Activated naive CD8-positive, alpha-beta T cell treated with anti-CD3 and anti-CD28 coated beads, Interleukin-2, amount 50 U/mL, for 24 hours (primary cell): ENCODE results near the gene SH3RF3.
A peak's percentile ranks its signal among the peaks of the same experiment; 100 is the strongest.

ENCODE experiments used
- ATAC-seq: fragments of 150-1000 bp; cut with Tn5 transposase; one replicate; pipeline ENCODE4 v1.10.0; 2021
- DNase-seq: peaks from one replicate; pipeline ENCODE4 v3.0.0; 2021
- H3K27ac Mint-ChIP-seq: one replicate; pipeline ENCODE4 v1.8.0; 2021; ENCODE audit warnings: mild to moderate bottlenecking, mixed read lengths
- H3K27me3 Mint-ChIP-seq: one replicate; pipeline ENCODE4 v1.8.0; 2021; ENCODE audit warnings: mixed read lengths
- H3K36me3 Mint-ChIP-seq: one replicate; pipeline ENCODE4 v1.8.0; 2021; ENCODE audit warnings: low read depth, mixed read lengths
- H3K4me1 Mint-ChIP-seq: one replicate; pipeline ENCODE4 v1.8.0; 2021; ENCODE audit warnings: mixed read lengths
- H3K4me3 Mint-ChIP-seq: one replicate; pipeline ENCODE4 v1.8.0; 2021; ENCODE audit warnings: mild to moderate bottlenecking, moderate library complexity, mixed read lengths
- H3K9me3 Mint-ChIP-seq: one replicate; pipeline ENCODE4 v1.8.0; 2021; ENCODE audit warnings: mixed read lengths

The SH3RF3 gene

GRCh38 chr2:109128616-109129355 lies at the start of gene SH3RF3:
Gene SH3RF3 (plus strand): TSS chr2:109129205.
- Mint-ChIP-seq H3K27me3 (peaks cover 13% of the 10 kb centered on the region), H3K27ac (peak within 1 kb of the TSS; percentile 92), H3K4me1 (peaks cover 37% of the 10 kb centered on the region), H3K9me3 (no peaks in the 10 kb centered on the region), H3K4me3 (peak within 1 kb of the TSS; percentile 90), H3K36me3 (no peaks in the 10 kb centered on the region)
- ATAC-seq: peak; percentile 17
- DNase-seq: peak; percentile 33

GRCh38 chr2:109079590-109079989 lies 49.4 kb upstream of the SH3RF3 start:
- H3K27me3 Mint-ChIP-seq: no peaks in the 10 kb centered on the region
- no peaks in the 10 kb centered on the region for H3K36me3 Mint-ChIP-seq
- ATAC-seq (no peak), DNase-seq (no peak)
- peaks cover 3% of the 10 kb centered on the region for H3K4me1 Mint-ChIP-seq
- H3K9me3 Mint-ChIP-seq: no peaks in the 10 kb centered on the region
- H3K27ac Mint-ChIP-seq: no peak overlapping the region
- H3K4me3 Mint-ChIP-seq: no peak overlapping the region

- Mint-ChIP-seq H3K4me1 (peaks cover 3% of the 10 kb centered on the region), H3K9me3 (no peaks in the 10 kb centered on the region), H3K27ac (no peak overlapping the region), H3K27me3 (no peaks in the 10 kb centered on the region), H3K4me3 (no peak overlapping the region), H3K36me3 (no peaks in the 10 kb centered on the region)
- ATAC-seq (no peak), DNase-seq (no peak)
These were observed 48.9 kb upstream of the SH3RF3 start for GRCh38 chr2:109080109-109080508.

- DNase-seq (no peak), ATAC-seq (no peak)
- Mint-ChIP-seq H3K4me3 (no peak overlapping the region), H3K9me3 (no peaks in the 10 kb centered on the region), H3K27ac (no peak overlapping the region), H3K27me3 (no peaks in the 10 kb centered on the region), H3K4me1 (no peaks in the 10 kb centered on the region), H3K36me3 (no peaks in the 10 kb centered on the region)
These were observed 48.2 kb upstream of the SH3RF3 start for GRCh38 chr2:109080757-109081156.

- Mint-ChIP-seq H3K9me3 (no peaks in the 10 kb centered on the region), H3K27me3 (no peaks in the 10 kb centered on the region), H3K4me3 (no peak overlapping the region), H3K27ac (no peak overlapping the region), H3K4me1 (no peaks in the 10 kb centered on the region), H3K36me3 (no peaks in the 10 kb centered on the region)
- DNase-seq (no peak), ATAC-seq (no peak)
These were observed 47.6 kb upstream of the SH3RF3 start for GRCh38 chr2:109081374-109081773.

GRCh38 chr2:109083771-109084170 lies 45.2 kb upstream of the SH3RF3 start:
- Mint-ChIP-seq H3K4me1 (peaks cover 2% of the 10 kb centered on the region), H3K27ac (no peak overlapping the region)

GRCh38 chr2:109084341-109084740 lies 44.7 kb upstream of the SH3RF3 start:
- Mint-ChIP-seq H3K4me3 (no peak overlapping the region), H3K4me1 (peaks cover 2% of the 10 kb centered on the region), H3K27me3 (no peaks in the 10 kb centered on the region), H3K36me3 (peaks cover 2% of the 10 kb centered on the region), H3K27ac (no peak overlapping the region), H3K9me3 (peaks cover 3% of the 10 kb centered on the region)
- ATAC-seq: no peak
- no peak for DNase-seq

More at GRCh38 chr2:109083771-109084170, 45.2 kb upstream of the SH3RF3 start:
- no peaks in the 10 kb centered on the region for H3K27me3 Mint-ChIP-seq
- no peak overlapping the region for H3K4me3 Mint-ChIP-seq
- ATAC-seq: no peak
- H3K9me3 Mint-ChIP-seq: peaks cover 1% of the 10 kb centered on the region
- peaks cover under 1% of the 10 kb centered on the region for H3K36me3 Mint-ChIP-seq
- DNase-seq: no peak

- H3K36me3 Mint-ChIP-seq: peaks cover 2% of the 10 kb centered on the region
- peaks cover 2% of the 10 kb centered on the region for H3K4me1 Mint-ChIP-seq
- H3K9me3 Mint-ChIP-seq: peaks cover 3% of the 10 kb centered on the region
- H3K27ac Mint-ChIP-seq: no peak overlapping the region
- no peak overlapping the region for H3K4me3 Mint-ChIP-seq
- no peak for DNase-seq
- no peak for ATAC-seq
- no peaks in the 10 kb centered on the region for H3K27me3 Mint-ChIP-seq
These were observed 42.9 kb upstream of the SH3RF3 start for GRCh38 chr2:109085912-109086742.

GRCh38 chr2:109086743-109087020 lies 42.3 kb upstream of the SH3RF3 start:
- no peak for ATAC-seq
- no peak for DNase-seq
- no peak overlapping the region for H3K27ac Mint-ChIP-seq
- H3K4me1 Mint-ChIP-seq: peaks cover 2% of the 10 kb centered on the region
- no peaks in the 10 kb centered on the region for H3K27me3 Mint-ChIP-seq
- no peak overlapping the region for H3K4me3 Mint-ChIP-seq
- H3K36me3 Mint-ChIP-seq: peaks cover 2% of the 10 kb centered on the region
- peaks cover 3% of the 10 kb centered on the region for H3K9me3 Mint-ChIP-seq

- no peak overlapping the region for H3K4me3 Mint-ChIP-seq
- ATAC-seq: no peak
These were observed 41.8 kb upstream of the SH3RF3 start for GRCh38 chr2:109087055-109087663.

GRCh38 chr2:109089602-109090300 lies 39.3 kb upstream of the SH3RF3 start:
- H3K4me3 Mint-ChIP-seq: no peak overlapping the region
- H3K27ac Mint-ChIP-seq: no peak overlapping the region
- peaks cover 18% of the 10 kb centered on the region for H3K9me3 Mint-ChIP-seq
- peaks cover 2% of the 10 kb centered on the region for H3K4me1 Mint-ChIP-seq
- ATAC-seq (no peak), DNase-seq (no peak)
- peaks cover 4% of the 10 kb centered on the region for H3K36me3 Mint-ChIP-seq
- H3K27me3 Mint-ChIP-seq: no peaks in the 10 kb centered on the region

More at GRCh38 chr2:109087055-109087663, 41.8 kb upstream of the SH3RF3 start:
- Mint-ChIP-seq H3K36me3 (peaks cover 2% of the 10 kb centered on the region), H3K9me3 (peaks cover 3% of the 10 kb centered on the region), H3K27ac (no peak overlapping the region), H3K4me1 (peaks cover 2% of the 10 kb centered on the region), H3K27me3 (no peaks in the 10 kb centered on the region)
- DNase-seq: no peak

- no peak overlapping the region for H3K27ac Mint-ChIP-seq
- H3K4me3 Mint-ChIP-seq: no peak overlapping the region
- H3K9me3 Mint-ChIP-seq: peaks cover 22% of the 10 kb centered on the region
- DNase-seq: no peak
- H3K27me3 Mint-ChIP-seq: no peaks in the 10 kb centered on the region
- peaks cover 2% of the 10 kb centered on the region for H3K4me1 Mint-ChIP-seq
- H3K36me3 Mint-ChIP-seq: peaks cover 4% of the 10 kb centered on the region
- ATAC-seq: no peak
These were observed 37.5 kb upstream of the SH3RF3 start for GRCh38 chr2:109091526-109091925.

GRCh38 chr2:109094144-109094543 lies 34.9 kb upstream of the SH3RF3 start:
- Mint-ChIP-seq H3K27me3 (no peaks in the 10 kb centered on the region), H3K4me3 (no peak overlapping the region), H3K9me3 (peaks cover 19% of the 10 kb centered on the region), H3K4me1 (no peaks in the 10 kb centered on the region), H3K36me3 (peaks cover 2% of the 10 kb centered on the region), H3K27ac (no peak overlapping the region)
- DNase-seq (no peak), ATAC-seq (no peak)

GRCh38 chr2:109098251-109098920 lies 30.6 kb upstream of the SH3RF3 start:
- H3K9me3 Mint-ChIP-seq: peaks cover 15% of the 10 kb centered on the region
- no peak overlapping the region for H3K27ac Mint-ChIP-seq
- H3K4me1 Mint-ChIP-seq: peaks cover 10% of the 10 kb centered on the region
- no peaks in the 10 kb centered on the region for H3K27me3 Mint-ChIP-seq
- DNase-seq (no peak), ATAC-seq (no peak)
- H3K4me3 Mint-ChIP-seq: no peak overlapping the region
- H3K36me3 Mint-ChIP-seq: no peaks in the 10 kb centered on the region
